HG02610 (cell line): ENCODE results near the gene DAZAP1.
"Not testable (repeated sequence)": the region's sequence is repeated elsewhere in the genome, so short reads cannot be mapped to it uniquely, and the experiment has no call there.

Source experiments
- ATAC-seq: cut with Tn5 transposase; IDR thresholded peaks from one replicate; pipeline ENCODE4 v1.9.1; 2021; ENCODE audit warnings: mild to moderate bottlenecking, moderate library complexity; ENCODE audit not compliant: unreplicated experiment

DAZAP1 gene

DNA sequence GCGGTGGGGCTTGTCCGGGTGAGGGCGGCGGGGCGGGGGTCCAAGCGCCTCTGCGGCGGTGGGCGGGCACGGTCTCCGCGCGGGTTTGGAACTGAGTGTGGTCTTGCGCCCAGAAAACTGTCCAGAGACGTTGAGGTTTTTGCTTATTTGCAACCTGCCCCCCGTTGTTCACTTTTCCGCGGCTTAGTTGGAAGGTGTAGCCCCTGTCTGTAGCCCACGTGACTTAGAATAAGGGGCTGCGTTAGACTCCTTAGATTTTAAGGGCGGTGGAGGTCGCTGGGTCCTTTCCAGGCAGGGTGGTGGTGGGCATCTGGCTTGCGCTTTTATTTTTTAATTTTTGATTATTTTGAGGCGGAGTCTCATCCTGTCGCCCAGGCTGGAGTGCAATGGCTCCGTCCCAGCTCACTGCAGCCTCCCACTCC lies 31.6 kb downstream of the DAZAP1 start:
- ATAC-seq, result no peak

DNA sequence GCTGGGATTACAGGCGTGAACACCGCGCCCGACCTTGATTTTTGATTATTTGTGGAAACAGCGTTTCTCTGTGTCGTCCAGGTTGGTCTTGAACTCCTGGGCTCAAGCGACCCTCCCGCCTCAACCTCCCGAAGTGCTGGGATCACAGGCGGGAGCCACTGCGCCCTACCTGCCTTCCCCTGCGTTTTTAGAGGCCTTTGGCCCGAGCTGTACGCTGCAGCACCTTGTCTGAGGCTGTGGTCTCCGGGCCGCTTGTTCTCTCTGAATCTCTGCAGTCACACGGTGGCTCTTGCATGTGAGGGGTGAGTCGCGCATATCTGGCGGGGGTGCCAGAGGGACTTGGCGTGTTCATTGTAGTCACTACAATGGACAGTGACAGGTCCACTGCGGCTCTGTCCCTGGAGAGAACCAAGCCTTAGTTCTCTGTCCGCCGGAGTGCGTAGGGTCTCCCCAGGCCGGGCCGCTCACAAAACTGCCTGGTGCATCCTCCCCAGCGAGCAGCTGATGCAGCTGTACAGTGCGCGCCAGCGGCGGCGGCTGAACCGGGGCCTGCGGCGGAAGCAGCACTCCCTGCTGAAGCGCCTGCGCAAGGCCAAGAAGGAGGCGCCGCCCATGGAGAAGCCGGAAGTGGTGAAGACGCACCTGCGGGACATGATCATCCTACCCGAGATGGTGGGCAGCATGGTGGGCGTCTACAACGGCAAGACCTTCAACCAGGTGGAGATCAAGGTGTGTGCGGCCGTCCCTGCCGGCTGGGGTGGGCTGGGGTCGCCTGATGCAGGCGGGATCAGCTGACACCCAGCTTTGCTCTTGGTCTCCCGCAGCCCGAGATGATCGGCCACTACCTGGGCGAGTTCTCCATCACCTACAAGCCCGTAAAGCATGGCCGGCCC lies 32.4 kb downstream of the DAZAP1 start:
- not testable (repeated sequence) for ATAC-seq

DNA sequence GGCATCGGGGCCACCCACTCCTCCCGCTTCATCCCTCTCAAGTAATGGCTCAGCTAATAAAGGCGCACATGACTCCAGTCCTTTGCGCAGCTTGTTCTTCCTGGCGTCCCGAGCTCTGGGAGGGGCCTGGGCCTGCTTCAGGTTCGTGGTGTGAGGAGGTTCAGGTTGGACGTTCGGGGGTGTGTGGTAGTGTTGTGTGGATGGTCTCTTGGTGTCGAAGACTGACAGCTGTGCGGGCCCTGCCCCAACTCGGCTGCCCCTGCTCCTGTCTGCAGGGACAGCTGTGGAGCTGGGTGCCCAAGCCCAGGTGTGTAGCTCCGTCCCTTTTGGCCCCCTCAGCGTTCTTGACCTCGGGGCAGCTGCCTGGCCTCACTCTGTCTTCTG lies 33.0 kb downstream of the DAZAP1 start:
- no peak for ATAC-seq

DNA sequence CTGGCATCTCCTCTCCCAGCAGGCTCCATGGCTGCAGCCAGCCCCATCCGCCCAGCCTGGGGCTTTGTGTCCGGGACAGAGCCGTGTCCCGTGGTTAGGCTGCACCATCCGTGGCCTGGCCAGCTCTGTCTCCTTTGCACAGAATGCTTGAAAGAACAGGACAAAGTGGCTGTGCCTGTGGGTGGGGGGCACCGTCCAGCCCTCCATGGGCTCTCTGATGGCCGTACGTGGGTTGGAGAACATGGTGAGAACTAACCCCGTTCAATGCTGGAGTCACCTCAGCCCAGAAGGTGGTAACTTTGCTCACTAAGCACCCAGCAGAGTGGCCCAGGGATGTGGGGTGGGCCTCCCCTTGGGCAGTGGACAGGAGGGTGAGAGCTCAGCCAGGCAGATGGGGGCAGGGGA lies 33.6 kb downstream of the DAZAP1 start:
- no peak for ATAC-seq

DNA sequence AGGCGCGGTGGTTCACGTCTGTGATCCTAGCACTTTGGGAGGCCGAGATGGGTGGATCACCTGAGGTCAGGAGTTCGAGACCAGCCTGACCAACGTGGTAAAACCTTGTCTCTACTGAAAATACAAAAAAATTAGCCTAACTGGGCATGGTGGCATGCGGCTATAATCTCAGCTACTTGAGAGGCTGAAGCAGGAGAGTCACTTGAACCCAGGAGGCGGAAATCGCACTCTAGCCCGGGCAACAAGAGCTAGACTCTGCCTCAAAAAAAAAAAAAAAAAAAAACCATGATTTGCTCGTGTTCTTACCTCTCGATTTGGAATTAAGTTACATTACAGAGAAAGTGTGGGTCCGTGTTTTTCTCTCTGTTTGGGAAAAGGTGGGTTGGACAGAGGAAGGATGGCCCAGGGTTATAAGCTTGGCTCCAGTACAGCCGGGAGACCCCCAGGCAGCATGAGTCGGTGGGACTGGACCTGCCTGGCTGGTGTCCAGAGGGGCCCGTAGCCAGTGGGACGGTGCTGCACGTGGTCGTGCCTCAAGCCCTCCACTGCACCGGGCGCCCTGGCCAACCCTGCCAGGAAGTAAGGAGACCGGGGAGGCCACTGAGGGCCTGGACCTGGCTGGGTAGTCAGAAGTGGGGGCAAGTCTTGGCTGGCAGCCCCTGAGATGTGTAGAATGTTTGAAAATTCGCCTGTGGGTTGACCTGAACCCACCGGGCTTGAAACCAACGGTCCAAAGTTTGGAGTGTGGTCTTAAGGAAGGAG lies 34.5 kb downstream of the DAZAP1 start:
- ATAC-seq, result no peak

DNA sequence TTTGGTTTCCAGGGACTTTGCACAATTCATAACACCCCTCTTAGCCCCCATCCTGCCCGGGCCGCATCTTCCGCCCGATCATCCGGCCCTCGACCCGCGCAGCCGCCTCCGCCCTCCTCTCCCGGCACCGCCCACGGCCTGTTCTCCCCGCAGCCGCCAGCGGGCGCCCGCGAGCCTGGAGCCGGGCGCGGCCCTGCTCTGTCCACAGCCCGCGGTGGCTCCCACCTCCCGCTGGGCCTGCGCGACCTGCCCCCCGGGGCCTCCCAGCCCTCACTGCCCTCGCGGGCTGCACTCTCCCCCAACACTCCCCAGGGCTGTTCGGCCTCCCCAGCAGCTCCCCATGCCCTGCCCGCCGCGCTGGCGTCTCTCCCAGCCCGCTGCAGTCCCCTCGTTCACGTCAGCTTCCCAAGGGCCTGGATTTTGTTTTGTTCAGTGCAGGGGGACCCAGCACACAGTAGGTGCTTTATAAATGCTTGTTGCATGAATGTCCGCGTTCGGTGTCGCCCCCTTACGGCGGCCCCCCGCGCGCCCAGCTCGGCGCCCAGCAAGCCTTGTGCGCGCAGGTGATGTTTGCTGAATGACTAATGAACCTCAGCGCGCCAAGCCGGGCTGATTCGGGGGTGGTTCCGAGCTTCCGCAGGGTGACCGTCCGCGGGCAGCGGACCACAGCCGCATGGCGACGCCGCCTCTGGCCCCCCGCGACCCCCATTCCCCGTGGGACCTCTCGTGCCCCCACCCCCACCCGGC lies 38.0 kb downstream of the DAZAP1 start:
- ATAC-seq, result peak; percentile 60

DNA sequence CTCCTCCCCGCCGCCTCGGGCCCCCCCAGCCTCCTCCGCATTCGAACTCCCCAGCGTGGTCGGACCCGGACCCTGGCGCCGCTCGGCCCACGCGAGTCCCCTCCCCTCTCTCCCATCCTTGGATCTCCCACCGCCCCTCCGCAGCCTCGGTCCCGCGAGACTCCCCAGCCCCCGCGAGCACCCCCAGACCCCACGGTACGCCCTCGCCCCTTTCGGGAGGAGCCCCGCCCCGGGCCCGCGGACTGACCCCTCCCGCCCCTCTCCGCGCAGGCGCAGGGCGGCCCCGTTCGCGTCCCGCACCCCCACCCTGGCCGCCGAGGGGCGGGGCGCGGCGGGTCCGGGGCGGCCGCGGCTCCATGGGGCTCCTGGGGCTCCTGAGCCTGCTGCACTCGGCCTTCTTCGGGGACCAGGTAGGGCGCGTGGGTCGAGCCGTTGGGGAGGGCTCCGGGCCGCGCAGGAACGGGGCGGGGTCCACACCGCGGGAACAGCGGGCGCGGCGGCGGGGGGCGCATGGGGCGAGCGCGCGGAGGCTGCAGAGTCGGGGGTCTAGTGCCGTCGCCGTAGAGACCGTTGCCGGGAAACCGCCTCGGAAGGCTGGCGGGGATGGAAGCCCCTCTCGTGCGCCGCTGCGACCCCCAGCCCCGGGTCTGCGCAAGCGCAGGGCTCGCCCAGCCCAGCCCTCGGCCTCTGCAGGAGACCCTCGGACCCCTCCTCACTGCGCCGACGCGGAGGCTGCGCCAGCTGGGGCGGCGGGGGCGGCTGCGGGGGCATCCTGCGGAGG lies 38.7 kb downstream of the DAZAP1 start:
- no peak for ATAC-seq

DNA sequence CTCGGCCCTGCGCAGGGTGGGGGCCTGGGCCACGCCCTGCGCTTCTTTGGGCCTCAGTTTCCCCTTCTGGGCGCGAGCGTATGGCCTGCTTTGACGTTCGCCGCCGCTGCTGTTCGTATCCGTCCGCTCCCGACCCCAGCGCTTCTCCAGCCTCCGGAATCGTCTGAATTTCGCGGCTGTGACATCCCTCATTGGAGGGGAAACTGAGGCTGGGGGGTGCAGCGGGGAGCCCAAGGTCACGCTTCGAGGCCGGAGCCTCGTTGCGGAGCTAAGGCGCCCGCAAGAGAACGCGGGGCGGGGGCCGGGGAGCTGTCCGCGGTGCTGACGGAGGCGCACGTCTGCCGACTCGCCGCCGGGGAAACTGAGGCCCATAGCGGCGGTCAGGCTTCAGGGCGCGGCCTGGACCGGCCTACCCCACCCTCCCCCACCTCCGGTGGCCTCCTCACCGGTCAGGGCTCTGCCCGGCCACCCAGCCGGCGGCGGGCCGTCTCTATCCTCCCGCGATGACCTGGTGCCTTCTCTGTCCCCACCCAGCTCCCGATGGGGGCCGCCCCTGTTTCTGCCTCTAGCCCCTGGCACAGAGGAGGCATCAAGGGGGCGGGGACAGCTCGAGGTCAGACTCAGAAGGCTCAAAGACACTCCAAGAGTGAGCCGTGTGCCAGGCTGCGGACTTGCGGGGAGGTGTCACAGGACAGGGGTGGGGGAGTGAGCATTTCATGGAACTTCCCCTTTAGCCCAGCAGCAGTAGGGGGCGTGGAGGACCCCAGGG lies 39.5 kb downstream of the DAZAP1 start:
- no peak for ATAC-seq

DNA sequence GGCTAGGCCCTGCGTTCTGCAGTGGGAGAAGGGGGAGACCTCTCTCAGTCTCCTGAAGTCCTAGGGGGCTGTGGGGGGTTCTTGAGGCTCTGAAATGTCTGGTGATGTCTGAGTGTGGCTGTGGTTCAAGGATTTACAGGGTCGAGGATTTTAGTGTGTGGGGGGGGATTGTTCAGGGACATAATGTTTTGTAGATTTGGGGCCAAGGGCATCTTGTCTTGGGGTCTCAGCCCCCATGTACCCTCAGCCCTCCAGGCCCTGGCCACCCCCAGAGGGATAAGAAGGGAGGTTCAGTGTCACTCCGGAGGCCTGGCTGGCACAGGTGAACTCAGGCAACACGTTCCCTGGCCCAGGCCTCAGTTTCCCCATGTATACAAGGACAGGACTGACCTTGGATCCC lies 40.1 kb downstream of the DAZAP1 start:
- ATAC-seq, result no peak

DNA sequence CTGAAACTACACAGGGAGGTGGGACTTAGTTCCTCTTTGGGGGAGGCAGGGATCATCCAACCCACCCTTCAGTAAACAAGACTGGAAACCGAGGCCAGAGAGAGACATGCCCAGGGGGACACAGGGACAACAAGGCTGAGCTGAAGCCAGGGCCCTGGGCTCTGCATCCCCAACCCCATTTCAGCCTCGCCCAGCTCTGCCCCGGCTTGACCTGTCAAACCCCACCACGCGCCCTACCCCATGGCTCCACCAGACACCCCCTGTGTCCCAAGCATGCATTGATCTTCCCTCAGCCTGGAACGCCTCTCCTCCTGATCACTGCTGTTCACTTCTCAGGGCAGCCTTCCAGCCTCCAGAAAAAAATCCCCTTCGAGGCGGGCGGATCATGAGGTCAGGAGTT lies 40.6 kb downstream of the DAZAP1 start:
- ATAC-seq, result no peak

DNA sequence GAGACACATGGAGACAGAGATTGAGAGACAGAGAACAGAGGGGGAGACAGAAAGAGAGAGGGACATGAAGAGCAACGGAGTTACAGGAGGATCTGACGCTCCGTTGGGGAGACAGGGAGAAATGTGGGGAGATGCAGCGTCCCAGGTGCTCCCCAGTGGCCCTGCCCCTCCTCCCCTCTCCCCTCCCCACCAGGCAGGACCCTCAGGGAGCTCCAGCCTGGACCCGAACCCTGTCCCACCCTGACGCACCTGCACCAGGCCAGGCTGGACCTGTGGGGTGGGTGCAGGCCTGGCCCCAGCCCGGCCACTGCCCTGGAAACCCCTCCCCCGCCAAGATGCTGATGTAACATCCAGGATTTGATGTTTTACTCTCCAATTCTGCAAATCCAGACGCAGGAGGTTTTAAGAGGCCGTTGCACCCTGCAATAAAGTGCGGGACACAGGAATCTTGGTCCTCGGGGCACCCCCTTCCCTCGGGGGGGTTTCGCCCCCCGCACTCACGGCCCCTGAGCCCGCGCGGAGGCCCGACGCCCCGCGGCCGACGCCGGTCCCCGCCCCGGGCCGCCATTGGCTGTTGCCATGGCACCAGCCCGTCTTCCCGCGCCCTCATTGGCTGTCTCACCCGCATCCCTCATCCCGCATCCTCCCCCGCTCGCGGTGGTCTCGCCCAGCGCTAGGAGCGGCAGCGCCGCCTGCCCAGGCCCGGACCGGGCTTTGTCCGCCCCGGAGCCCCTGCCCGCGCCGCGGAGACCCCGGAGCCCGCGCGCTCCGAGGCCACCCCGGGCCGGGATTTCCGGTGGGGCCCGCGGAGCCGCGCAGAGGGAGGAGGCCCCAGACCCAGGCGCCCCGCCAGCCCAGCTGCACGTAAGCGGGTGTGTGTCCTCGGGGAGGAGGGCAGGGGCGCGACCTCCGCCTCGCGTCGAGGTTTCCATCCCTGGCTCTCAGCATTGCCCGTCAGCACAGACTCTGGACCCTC lies 42.4 kb downstream of the DAZAP1 start, which contains the start of gene APC2:
Gene APC2 (plus strand): TSS at position 655 of the 976 bp plus-strand sequence. CDS start 2,881 bp downstream, outside the sequence.
- no peak for ATAC-seq

DNA sequence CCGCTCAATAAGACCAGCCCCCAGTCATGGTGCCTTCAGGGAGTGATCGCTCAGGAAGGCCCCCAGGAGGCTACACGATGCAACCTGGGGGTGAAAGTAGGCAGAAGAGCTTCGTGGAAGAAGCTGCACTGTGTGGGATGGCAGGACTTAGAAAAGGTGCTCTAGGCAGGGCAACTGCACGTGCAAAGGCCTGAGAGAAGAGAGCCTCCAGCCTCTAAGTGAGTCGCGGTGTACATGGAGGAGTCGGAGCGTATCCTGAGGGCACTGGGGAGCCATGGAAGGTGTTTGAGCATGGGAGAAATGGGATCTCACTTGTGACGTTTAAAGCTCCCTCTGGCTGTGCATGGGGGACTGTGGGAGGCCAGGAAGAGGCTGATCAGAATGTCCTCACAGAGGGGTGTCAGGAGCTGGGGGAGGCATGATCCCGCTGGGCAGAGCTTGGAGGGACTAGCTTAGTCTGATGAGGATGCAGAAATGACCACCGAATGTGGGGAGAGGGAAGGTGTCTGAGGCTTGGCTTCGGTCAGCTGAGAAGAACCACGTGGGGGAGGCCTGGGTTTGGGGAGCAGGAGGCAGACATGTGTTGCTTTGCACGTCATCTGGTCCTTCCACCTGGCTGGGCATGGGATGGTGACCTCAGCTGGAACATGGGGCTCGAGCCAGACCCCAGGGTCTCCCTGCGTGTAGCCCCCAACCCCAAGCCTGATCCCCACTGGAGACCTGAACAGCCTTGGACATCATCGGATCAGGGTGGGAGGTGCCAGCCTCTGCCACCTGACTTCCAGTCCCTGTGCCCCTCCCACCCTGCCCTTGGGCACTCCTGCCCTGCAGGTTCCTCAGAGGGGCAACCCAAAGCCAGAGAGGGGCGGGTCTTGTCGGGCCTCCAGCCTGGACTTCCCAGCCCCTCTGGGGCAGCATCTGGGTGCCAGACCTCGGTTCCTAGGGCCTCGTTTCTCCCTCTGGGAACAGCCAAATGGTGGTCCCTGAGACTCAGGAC lies 43.6 kb downstream of the DAZAP1 start:
- no peak for ATAC-seq

DNA sequence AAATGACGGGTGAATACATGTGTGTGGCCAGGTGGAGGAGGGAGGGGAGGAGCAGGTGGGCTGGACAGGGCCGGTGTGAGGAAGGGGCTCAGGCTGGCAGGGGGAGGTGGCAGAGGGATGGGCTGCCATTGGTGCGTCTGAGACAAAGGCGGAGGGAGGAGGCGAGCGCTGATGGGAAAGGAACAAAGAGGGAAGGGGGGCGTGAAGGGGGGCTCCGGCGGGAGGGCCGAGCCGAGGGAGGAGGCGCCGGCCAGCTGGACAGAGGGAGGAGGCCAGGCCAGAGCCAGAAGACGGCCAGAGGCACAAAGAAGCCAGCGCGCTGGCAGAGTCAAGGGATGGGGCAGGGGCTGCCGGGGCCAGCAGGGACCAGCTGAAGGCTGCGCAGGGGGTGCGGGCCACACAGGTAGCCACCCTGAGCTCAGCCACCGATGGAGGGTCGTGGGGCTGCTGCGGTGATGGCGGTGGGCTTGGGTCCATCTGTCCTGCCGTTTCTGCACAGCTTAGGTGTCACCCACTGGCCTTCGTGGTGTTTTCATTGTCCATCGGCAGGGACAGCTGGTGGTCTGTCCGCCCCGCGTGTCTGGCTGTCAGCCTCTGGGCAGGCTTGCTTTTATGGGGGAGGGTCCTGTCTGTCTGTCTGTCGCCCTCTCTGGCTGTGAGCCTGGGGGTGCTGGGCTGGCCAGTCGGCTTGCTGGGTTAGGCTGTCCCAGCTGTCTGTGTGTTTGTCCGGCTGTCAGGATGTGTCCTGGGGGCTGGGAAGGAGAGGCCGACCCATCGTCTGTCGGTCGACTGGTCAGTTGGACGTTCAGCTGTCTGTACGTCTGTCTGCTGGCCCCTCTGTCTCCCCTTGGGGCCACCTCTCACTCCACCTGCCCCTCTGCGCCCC lies 44.8 kb downstream of the DAZAP1 start:
- ATAC-seq, result no peak

DNA sequence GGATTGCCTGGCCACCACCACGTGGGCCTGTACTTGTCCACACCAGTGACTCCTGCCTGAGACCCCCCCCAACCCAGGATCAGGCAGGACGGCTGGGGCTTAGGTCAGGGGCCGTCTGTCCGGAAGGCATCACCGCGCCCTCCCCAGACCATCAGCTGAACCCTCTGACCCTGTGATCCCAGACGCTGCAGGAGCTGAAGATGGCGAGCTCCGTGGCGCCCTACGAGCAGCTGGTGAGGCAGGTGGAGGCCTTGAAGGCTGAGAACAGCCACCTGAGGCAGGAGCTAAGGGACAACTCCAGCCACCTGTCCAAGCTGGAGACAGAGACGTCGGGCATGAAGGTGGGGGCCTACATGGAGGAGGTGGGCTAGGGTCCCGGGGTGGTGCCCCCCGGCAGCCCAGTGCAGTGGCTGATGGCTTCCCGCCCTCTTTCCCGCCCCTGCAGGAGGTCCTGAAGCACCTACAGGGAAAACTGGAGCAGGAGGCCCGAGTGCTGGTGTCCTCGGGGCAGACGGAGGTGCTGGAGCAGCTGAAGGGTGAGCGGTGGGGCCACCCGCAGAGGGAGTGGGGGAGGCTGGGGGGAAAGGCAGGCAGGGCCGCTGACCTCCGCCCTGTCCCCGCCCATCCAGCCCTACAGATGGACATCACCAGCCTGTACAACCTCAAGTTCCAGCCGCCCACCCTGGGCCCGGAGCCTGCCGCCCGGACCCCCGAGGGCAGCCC lies 45.6 kb downstream of the DAZAP1 start:
- ATAC-seq, result no peak

DNA sequence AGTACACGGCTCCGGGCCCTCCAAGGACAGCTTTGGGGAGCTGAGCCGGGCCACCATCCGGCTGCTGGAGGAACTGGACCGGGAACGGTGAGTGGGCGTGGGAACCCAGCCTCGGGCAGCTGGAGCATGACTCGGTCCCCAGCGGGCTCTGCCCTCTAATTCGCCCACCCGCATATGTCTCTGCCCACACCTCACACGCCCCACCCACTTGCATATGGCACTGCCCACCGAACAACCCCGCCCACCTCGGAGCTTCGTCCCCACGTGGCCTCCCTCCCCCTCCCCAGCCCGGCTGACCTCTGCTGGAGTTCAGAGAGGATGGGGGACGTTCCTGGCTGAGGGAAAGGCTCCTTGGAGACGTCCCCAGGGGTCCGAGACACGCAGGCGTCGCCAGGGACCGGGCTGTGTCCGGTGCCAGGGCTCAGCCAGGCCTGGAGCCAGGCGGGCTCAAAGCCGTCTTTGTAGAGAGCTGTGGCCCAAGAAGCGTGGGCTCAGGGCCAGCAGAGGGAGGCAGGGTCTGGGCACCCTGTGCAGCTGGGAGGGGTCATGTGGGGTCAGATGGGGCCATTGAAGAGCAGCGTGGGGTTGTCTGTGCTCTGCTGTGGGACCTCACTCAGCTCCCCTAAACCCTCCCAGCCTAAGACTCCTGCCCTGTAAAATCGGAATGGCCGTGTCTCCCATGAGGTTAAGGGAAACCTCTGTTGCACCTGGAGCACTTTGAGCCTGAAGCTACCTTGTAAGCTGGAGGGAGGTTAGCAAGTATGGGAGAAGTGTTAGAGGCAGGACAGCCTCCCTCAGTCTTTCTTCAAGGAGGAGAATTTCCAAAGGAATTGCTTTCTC lies 46.4 kb downstream of the DAZAP1 start:
- ATAC-seq, result no peak
